GM18519 (cell line): ENCODE measurements around the gene MED26.
"Not testable (repeated sequence)": the region's sequence is repeated elsewhere in the genome, so short reads cannot be mapped to it uniquely, and the experiment has no call there.

Source experiments
- ATAC-seq: cut with Tn5 transposase; IDR thresholded peaks from one replicate; pipeline ENCODE4 v1.9.1; 2021; ENCODE audit warnings: mild to moderate bottlenecking, moderate library complexity; ENCODE audit not compliant: unreplicated experiment, low FRiP score

Gene MED26

DNA sequence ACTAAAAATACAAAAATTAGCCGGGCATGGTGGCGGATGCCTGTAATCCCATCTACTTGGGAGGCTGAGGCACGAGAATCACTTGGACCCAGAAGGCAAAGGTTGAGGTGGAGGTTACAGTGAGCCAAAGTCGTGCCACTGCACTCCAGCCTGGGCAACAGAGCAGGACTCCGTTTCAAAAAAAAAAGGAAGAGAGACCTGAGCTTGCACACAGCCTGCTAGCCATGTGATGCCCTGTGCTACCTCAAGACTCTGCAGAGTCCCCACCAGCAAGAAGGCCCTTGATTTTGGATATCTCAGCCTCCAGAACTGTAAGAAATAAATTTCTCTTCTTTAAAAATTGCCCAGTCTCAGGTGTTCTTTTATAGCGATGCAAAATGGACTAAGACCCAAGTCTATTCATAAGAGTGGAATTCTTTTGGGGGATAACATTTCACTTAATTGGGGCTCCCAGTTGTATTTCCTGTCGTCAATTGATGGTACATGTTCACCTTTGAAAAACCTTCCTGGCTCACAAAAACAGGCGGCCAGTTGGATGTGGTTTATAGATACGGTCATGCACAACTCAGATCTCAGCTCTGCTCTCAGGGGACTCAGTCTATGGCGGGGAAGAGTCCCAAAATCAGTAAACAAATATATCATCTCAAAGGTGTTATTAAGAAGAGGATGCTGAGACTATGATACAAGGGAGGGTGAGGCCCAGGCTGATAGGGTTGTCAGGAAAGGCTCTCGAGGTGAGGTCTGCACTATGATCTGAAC, 83.4 kb downstream of the MED26 start:
- ATAC-seq, result no peak

DNA sequence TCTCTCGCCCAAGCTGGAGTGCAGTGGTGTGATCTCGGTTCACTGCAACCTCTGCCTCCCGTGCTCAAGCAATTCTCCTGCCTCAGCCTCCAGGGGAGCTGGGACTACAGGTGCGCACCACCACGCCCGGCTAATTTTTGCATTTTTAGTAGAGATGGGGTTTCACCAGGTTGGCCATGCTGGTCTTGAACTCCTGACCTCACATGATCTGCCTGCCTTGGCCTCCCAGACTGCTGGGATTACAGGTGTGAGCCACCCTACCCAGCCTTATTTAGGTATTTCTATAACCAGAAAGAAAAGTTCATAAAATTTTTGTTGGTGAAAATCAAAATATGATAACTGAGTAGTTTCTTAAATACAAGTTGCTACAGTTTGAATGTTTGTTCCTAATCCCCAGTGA, 84.3 kb downstream of the MED26 start:
- not testable (repeated sequence) for ATAC-seq

DNA sequence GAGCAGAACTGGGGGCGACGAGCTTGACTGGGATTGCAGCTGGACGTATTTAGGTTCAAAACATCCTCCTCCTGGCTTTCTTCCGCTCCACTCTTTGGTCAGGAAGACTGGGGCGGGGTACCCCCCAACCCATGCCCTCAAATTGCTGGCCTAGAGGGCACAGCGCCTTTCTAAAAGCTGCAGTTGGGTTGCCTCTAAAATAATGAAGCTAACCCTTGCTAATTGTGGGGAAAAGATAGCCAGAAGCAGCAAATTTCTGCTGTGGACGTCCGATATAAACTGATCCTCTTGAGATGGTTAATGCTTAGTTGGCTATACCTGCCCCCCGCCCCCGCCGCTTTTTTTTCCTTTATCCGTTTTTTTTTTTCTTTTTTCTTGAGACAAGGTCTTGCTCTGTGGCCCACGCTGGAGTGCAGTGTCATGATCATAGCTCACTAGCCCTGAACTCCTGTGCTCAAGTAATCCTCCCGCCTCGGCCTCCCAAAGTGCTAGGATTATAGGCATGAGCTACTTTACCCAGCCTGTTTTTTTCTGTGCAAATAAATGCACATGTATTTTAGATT, 85.0 kb downstream of the MED26 start:
- peak; percentile 6 for ATAC-seq

DNA sequence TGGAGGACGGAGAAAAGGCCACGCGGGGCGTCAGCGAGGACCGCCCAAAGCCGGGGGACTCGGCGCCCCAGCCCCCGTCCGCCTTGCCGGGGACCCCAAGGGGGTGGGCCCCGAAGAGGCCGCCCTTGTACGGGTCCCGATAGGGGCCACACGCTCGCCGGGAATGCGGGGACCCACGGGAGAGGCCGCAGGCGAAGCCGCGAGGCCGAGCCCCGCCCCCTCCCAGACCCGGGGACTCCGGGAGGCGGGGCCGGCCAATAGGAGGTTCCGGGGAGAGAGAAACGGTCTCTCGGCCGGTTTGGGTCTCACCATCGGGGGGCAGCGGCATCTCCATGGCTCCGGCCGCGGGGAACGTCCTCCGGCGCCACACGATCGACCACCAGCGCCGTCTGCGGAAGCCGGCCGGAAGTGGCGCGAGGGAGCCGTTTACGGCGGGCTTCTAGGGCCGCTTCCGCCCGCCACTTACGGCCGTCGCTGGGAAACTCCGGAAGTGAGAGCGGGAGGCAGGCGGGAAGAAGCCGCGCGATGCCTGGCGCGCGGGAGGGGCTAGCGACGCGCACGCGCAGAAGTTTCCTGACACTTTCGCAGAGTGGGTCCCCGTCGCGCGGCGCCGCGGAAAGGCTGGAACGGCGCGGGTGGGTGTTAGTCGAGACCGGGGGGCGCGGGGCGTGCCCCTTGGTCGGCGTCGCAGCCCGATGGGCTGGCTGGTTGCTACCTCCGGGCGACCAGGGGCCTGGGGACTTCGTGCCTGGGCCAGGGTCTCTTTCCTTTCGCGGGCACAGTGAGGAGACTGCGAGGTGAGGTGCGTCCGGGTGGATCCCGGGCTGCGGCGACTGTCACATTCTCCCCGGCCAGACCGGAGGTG, 85.7 kb downstream of the MED26 start, which contains the start of gene CHERP:
TSS of gene CHERP (minus strand) at position 393 of the 865 bp plus-strand sequence. CDS start at position 334, 59 bp downstream.
- peak; percentile 53 for ATAC-seq

DNA sequence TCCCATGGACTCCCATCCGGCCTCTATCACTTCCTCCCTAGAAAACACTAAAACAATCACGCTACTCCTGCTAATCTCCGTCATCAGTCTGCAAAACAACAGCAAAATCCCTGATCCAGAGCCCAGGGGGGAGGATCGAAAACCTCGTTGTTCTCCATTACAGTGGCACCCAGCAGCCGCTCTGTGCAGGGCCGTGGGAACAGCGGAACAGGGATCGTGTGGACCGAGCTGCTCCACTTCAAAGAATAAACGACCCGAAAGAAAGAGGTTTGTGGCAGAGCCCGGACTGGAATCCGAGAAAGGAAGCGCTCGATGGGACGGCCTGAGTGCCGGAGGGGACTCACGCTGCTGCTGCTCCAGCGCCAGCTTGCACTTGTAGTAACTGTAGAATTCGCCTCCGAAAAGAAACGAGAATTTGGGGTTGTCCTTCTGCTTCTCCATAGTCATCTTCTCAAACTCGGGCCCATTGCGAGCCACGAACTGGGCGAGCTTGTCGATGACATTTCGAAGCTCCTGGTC, 86.4 kb downstream of the MED26 start:
- ATAC-seq, result peak; percentile 8

DNA sequence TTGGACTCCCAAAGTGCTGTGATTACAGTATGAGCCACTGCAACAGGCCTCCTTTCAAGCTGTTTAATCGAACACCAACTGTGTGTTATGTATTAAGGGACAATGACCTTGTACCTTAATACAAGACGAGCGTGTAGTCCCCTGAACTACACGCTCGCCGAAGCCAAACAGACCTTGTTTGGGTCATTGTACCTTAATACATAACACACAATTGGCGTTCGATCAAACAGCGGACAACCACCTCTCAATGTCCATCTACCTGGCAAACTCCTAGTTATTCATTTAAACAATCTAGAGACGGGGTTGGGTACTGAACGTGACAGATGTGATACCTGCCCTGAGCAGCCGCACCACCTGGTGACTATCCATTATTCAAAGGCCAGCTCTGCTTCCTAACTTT, 87.1 kb downstream of the MED26 start:
- ATAC-seq, result no peak

DNA sequence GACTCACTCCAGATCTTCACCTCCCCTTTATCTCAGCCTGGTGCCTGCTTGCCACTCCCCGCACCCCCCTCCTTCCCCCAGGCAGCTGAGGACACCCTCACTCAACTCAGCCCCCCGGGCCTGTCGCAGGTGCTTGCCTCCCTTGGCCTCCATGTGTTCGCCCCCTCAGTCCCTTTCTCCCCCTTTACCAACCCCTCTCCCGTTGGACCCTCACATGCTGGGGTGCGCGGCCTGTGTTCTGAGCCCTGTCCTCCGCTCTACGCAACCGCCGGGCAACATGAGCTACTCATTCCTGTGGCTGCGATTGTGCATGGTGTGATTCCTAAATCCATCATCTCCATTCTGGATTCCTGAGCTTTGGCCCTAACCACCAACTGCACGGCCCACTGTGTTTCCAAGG, 90.9 kb downstream of the MED26 start:
- ATAC-seq, result no peak

DNA sequence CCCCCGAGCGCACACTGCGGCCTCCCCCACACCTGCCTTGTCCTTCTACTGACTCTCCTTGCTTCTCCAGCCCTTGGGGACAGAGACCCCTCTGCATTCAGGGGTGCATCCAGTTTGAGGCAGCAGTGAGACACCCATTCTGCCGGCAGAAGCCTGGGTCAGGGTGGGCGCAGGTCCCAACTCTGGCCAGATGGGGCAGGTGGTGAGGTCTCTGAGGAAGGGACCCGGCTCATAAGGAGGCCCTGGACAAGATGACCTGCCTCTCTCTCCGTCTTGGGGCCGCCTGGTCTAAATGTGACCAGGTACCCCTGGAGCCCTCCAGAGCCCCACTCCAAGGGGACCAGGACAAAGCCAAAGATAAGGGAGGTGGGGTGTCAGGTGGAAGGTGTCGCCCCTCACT, 91.9 kb downstream of the MED26 start:
- ATAC-seq, result no peak

DNA sequence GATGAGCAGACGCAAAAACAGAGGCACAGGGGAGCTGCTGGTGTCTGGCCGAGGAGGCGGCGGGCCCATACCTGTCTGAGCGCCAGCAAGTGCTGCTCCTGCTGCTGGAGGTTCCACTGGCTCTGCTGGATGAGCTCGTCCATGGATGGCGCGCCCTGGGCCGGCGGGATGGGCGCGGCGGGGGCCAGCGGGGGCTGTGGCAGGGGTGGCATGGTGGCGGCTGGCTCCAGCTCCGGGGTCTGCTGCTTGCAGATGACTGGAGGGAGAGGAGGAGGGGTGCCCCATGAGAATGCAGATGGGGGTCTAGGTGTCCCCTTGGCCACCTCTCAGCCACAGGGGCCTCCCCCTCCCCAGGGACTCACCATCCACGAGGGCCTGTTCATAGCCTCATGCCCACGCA, 92.6 kb downstream of the MED26 start:
- no peak for ATAC-seq

DNA sequence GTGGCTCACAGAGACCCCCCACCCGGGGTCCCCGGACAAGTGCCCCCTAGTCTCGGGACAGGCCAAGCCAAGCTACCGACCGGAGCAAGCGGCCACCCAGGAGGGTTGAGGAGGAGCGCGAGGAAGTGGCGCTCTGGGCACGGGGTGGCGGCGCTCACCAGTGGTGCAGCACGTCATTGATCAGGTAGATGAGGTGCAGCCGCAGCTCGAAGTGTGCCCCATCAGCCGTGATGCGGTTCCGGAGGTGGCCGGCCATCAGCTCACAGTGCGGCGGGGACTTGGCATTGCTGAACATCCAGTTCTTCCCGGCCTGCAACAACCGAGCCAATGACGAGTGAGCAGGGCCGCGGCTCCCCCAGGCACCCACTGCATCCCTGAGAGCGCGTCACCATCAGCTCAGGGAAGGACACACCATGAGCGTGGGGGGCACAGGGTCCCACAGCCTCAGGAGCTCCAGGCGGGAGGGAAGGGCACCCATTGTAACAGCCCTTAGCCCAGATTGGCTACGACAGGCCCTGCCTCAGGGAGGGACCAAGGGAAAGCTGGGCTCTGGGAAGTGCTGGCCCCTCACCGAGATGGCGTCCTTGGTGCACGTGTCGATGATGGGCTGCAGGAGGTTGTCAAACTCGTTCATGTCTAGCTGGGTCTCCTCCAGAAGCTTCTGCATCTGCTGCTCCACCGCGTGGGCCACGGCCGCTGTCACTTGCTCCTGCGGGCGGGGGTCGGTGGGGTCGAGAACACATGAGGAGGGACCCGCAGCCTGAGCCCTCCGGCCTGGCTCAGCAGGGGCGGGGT, 95.4 kb downstream of the MED26 start:
- ATAC-seq, result no peak

DNA sequence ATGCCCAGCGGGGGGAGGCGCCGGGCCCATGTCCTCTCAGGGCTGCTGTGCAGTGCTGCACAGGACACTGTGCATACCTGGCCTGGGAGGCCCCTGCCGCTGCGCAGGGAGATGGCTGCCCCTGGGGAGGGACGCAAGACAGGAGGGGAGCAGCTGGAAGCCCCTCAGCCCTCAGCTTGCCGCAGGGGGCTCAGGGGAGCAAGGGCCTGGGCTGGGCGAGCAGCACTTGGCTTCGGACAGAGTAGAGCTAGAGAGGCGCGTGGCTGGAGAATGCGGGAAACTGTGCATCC, 96.7 kb downstream of the MED26 start:
- ATAC-seq, result no peak

DNA sequence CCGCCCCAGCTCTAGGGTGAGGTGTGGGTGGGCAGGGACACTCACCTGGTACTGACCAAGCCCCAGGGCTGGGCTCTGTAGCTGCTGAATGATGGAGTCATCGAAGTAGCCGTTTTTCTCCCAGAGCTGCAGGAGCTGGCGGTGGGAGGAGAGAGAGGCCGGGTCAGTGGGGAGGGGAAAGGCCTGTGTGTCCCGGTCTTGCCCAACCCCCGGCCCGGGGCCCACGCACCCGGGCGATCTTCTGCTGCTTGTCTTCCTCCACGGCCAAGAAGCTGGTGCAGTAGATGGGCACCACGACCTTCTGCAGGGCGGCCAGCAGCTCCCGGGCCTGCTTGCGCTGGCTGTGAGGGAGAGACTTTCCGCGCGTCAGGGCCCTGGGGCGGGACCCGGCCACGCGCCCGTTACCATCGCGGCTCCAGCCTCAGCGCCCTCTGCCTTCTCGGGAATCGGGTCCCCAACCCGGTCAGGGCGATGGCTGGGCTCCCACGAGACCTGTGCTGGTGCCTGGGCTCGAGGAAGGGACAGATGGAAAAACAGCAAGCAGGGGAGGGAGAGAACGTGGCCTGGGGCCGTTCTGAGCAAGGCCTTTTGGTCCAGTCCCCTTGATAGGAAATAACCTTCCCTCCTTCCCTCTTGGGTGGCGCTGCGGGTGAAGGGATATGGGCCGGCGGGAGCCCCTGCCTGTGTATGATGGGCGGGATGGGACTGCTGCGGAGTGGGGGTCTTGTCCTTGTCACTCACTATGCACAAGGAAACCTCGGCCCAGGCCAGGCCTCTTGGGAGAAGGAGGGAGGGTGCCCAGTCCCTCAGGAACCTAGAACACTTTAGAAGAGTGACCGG, 97.2 kb downstream of the MED26 start:
- no peak for ATAC-seq

DNA sequence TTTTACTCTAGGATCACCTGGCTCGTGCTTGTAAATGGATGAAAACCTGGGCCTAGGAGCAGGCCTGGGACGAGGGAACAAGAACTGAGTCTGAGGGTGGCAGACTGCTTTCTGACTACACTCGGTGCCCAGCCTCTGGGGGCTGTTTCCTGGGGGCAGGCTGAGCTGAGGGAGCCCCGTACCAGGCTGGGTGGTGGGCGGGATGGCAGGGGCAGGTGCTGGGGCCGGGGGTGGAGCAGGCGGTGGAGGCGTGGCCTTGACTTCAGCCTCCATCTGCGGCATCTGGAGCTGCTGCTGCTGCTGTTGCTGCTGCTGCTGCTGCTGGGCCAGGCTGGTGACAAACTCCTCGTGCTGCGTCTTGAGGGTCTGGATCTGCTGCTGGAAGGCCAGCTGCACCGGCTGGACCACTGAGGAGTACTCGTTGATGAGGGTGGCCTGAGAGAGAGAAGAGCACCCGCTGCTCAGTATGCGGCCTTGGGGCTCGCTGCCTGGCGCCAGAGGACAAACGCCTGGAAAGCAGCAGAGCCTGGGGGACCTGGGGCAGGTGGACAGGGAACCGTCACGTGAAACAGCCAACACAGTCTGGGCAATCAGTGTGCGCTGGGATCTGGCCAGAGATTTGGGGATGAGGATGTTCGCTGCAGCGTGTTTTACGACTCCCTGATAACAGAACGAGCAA, 98.4 kb downstream of the MED26 start:
- ATAC-seq, result no peak

DNA sequence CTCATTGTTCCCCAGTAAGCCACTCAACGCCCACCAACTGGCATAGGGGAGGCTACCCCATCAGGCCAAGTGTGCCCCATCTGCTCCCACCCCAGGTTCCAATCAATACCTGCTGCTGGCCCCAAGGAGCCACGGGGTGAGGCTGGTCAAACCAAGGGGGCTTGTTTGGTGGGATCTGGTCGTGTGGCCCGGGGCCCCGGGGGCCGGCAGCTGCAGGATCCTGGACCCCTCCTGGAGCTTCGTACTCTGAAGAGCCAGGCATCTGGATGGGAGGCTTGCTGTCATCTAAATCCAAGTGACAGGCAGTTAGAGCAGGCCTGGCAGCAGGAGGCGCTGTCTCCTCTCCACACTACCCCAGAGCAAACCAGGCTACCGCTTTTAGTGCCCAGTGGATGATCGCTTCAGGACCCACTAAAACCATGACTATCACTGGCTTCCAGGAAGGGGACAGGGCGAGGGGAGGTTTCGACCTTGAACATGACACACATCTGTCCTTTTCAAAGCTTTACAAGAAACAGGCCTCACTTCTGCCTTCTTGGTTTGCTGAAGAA, 100.0 kb downstream of the MED26 start:
- ATAC-seq, result no peak

DNA sequence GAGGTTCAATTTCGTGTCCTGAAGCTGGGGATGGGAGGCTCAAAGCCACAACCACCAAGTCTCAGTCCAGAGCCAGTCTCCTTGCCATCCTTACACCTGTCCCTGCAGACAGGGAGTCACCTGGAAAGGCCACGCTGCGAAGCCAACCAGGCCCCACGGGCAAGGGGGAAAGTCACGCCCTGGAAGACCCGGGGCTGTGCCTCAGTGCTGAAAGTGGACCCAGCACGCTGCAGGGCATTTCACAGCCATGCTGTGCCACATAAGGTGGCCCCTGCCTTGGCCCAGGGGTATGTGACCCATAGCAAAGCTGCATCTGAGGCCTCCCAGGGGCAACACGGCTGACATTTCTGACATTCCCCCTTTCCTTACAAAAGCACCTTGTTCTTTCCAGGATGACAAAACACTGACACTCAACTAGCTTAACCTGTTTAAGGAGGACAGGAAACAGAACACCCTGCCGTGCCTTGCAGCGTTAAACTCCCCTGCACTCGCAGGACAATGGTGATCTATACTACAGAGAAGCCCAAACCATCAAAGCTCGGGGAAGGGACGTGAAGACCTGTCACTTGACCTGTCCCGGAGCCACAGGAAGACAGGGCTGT, 100.6 kb downstream of the MED26 start:
- ATAC-seq, result no peak

DNA sequence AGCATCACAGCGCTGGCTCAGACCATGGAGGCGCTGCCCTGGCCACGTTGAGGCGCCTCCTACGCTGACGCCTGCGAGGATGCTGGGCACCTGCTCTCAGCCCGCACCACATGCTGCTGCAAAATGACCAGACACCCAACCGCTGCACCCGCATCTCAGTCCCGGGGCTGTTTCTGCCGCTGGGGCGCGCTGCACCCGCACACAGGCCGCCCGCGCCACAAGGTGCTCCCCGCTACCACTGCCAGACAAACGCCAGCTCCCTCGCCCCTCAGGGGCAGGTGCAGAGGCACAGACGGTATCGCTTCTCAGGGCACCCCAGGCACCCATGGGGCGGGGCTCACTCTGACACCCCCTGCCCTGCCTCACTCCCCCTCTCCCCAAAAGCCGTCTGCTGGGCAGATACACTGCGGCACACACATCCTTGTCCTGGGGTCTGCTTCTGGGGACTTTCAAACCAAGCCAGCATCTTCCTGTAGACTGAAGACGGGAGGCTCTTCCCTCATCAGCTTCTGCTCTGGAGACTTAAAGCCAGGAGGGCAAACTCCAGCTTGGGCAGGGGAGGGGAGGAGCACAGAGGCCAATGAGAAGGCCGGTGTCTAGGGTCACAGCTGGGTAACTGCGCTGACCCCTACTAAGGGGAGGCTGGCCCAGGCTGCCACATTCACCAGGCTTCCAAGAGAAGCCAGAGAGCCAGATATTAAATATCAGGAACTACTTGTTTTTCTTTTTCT, 102.1 kb downstream of the MED26 start:
- no peak for ATAC-seq

DNA sequence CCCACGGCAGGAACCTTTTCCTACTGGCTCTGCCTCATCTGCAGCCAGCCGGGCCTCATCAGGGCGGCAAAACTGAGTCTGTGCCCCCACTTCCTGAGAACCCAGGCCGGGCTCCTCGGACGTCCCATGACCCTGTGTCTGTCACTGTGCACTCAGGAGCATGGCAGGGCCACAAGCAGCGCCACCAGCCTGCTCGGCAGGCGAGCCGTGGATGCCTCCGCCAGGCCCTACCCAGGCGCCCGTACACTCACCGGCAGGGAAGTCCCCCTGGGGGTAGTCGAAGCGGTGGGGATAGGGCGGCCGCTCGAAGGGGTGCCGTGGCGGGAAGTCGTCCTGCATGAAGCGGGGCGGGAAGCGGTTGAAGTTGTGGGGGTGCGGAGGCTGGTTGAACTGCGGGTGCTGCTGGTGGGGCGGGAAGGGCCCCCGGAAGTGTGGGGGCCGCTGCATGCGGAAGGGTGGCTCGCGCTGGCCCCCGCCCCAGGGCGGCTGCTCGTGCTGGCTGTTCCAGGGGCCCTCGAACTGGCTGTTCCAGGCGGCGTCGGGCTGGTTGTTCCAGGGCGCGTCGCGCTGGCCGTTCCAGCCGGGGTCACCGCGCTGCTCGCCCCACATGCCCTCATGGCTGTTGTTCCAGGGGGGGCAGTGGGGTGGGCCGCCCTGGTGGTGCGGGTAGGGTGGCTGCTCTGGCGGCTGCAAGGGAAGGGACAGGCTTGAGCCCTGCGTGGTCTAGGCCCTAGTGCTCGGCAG, 102.8 kb downstream of the MED26 start:
- ATAC-seq, result no peak
